Measurements from ENCODE around the gene SUN5.

GRCh38 chr20:33024609-33025317, 20.5 kb upstream of the SUN5 start:
- no peak for TF ChIP-seq CTCF (IDR thresholded peaks at IDR 0.05)
- no peak for TF ChIP-seq POLR2A (IDR thresholded peaks at IDR 0.05)
- no peak for TF ChIP-seq EP300 (IDR thresholded peaks at IDR 0.05)

Data from ovary (tissue), 3 donors.